ENCODE measurements around the gene ANG. TPM values are rescaled to one million over a fixed set of nuclear protein-coding genes. Genes with fewer than 3 reads are reported as not detected.
A peak's percentile ranks its signal among the peaks of the same experiment; 100 is the strongest.
"Not testable (repeated sequence)": the region's sequence is repeated elsewhere in the genome, so short reads cannot be mapped to it uniquely, and the experiment has no call there.

ANG gene
- total and polyA plus RNA-seq, 12 donors = 0.78 to 12.0 (median 3.6) TPM

DNA sequence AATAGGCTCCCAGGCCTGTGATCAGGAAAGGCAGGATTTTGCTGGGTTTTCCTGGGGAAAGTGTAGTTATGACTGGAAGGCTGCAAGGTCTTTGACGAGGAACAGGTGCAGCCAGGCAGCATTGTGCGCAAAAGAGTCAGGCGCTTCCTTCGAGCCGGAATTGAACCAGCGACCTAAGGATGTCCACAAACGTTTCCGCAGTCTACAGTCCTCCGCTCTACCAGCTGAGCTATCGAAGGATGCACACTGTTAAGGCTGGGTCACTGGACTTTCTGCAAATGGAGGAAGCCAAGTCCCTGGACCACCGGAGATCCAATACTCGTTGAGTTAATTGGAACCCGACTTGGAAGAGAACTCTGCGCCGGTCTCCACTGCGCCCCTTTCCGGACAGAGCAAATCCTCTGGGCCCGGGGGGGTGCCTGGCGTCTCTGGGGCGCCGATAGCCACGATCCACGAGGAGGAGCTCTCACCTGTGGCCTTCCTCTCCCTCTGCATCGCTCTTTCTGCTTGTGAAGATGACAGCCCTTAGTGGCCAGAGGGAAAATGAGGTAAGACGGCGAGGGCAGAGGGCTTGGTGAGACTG is 28.7 kb upstream of the ANG start:
- Histone ChIP-seq H3K36me3 (replicated peaks in 1 of 2) (no peaks in the 10 kb centered on the region), H3K27me3 (peaks cover 53% of the 10 kb centered on the region), H3K27ac (no peak overlapping the region), H3K9me3 (replicated peaks in 1 of 3) (no peaks in the 10 kb centered on the region), H3K4me1 (replicated peaks in 1 of 2) (no peaks in the 10 kb centered on the region), H3K4me3 (no peak overlapping the region)
- no peak for DNase-seq
- intact Hi-C loops (cut with DNase I) = no loop called here
- no peak for TF ChIP-seq POLR2A (IDR thresholded peaks at IDR 0.05)
- WGBS, 4 donors = 41 to 60% (median 57%) methylated on average over 22 to 26 of the region's 26 CpGs

DNA sequence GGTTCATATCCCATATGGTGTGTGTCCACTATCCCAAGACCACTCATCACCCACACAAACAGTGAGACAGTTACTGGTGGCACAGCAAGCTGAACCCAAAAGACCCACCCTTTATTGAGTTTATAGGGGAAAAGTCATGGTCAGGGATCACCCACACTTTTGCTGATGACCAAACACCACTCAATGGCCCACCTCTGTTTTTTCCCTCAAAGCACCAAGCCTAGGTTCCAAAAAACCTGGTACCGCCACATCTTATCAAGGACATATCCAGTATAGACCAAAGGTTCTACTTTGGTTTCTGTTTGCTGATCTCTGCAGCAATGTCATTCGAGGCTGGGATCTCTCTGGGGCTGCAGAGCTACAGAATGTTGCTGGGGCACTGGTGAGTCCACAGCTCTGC is 27.4 kb upstream of the ANG start:
- Histone ChIP-seq H3K4me3 (no peak overlapping the region), H3K27ac (no peak overlapping the region), H3K27me3 (peaks cover 47% of the 10 kb centered on the region), H3K36me3 (replicated peaks in 1 of 2) (no peaks in the 10 kb centered on the region), H3K9me3 (replicated peaks in 1 of 3) (no peaks in the 10 kb centered on the region), H3K4me1 (replicated peaks in 1 of 2) (no peaks in the 10 kb centered on the region)
- intact Hi-C loops (cut with DNase I) = no loop called here
- no peak for DNase-seq
- WGBS, 4 donors = 64 to 81% (median 72%) methylated on average over 2 of the region's 2 CpGs
- TF ChIP-seq POLR2A (IDR thresholded peaks at IDR 0.05) = no peak
- TF ChIP-seq, protein P1, sequence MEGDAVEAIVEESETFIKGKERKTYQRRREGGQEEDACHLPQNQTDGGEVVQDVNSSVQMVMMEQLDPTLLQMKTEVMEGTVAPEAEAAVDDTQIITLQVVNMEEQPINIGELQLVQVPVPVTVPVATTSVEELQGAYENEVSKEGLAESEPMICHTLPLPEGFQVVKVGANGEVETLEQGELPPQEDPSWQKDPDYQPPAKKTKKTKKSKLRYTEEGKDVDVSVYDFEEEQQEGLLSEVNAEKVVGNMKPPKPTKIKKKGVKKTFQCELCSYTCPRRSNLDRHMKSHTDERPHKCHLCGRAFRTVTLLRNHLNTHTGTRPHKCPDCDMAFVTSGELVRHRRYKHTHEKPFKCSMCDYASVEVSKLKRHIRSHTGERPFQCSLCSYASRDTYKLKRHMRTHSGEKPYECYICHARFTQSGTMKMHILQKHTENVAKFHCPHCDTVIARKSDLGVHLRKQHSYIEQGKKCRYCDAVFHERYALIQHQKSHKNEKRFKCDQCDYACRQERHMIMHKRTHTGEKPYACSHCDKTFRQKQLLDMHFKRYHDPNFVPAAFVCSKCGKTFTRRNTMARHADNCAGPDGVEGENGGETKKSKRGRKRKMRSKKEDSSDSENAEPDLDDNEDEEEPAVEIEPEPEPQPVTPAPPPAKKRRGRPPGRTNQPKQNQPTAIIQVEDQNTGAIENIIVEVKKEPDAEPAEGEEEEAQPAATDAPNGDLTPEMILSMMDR (IDR thresholded peaks at IDR 0.05) = no peak

DNA sequence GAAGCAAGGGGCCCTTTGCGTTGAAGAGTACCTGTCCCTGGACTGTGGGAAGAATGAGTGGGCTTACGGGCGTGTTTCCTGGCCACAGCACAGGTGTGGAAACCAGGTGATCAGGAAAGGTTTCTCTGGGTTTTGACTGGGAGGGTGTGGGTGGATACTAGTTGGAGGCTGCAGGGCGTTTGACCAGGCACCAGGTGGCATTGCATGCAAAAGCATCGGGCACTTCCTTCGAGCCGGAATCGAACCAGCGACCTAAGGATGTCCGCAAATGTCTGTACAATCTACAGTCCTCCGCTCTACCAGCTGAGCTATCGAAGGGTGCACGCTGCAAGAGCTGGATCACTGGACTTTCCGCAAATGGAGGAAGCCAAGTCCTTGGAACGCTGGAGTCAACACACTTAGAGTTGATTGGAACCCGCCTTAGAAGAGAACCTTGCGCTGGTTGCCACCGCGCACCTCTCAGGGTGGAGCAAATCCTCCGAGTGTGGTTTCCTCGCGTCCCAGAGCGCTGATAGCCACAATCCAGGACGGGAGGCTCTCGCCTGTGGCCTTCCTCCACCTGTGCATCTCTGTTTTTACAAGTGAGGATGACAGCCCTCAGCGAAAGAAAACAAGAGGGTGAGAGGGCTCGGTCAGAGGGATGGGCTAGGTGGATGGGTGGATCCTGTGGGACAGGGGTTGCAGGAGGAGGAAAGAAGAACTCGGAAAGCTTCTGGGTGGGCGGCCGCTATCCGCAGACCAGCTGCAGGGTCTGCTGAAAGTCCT is 25.4 kb upstream of the ANG start:
- peak; percentile 29 to 65 (median 49) for DNase-seq
- 4 to 5% (median 4%) methylated on average over 16 to 31 of the region's 31 CpGs for WGBS, 4 donors
- H3K27ac ChIP-seq = no peak overlapping the region
- intact Hi-C loops (cut with DNase I) = no loop called here
- H3K4me3 ChIP-seq = peak overlapping the region in 1 of 4 donors; percentile 21
- H3K27me3 ChIP-seq = peaks cover 30% of the 10 kb centered on the region
- no peaks in the 10 kb centered on the region for H3K4me1 ChIP-seq (replicated peaks in 1 of 2)
- TF ChIP-seq, protein P1 (IDR thresholded peaks at IDR 0.05) = peak in 5 of 6 experiments; percentile 13 to 50 (median 43)
- TF ChIP-seq POLR2A (IDR thresholded peaks at IDR 0.05) = no peak
- H3K9me3 ChIP-seq (replicated peaks in 1 of 3) = no peaks in the 10 kb centered on the region
- H3K36me3 ChIP-seq (replicated peaks in 1 of 2) = no peaks in the 10 kb centered on the region

DNA sequence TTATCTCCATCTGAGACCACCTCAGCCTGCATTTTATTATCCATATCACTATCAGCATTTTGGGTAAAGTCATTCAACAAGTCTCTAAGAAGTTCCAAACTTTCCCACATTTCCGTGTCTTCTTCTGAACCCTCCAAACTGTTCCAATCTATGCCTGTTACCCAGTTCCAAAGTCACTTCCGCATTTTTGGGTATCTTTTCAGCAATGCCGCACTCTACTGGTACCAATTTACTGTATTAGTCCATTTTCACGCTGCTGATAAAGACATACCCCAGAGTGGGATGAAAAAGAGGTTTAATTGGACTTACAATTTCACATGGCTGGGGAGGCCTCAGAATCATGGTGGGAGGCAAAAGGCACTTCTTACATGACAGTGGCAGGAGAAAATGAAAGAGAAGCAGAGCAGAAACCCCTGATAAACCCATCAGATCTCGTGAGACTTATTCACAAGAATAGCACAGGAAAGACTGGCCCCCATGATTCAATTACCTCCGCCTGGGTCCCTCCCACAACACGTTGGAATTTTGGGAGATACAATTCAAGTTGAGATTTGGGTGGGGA is 22.1 kb upstream of the ANG start:
- DNase-seq; H3K4me3 ChIP-seq; H3K27ac ChIP-seq; H3K9me3 ChIP-seq (replicated peaks in 1 of 3); H3K27me3 ChIP-seq; intact Hi-C loops (cut with DNase I); H3K4me1 ChIP-seq (replicated peaks in 1 of 2); H3K36me3 ChIP-seq (replicated peaks in 1 of 2): not testable (repeated sequence)
- 68 to 85% (median 77%) methylated on average over 7 of the region's 7 CpGs for WGBS, 4 donors

DNA sequence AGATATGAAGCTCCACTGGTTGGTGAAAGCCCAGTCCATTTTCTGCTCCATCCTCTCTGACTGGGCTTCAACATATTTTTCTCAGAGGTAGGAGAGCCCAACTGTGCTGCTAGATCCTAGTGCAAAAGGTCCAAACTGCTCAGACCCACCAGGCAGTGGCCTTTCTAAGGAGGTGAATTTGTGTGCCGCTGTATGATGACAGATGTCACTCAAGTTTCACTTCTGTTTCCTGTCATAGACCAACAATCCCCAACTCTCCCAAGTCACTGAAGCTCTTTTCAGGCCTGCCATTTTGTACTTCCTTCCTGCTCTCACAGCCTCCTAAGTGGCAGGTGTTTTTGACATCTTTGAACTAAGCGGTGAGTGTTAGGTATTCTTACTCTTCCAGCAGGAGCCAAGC is 20.6 kb upstream of the ANG start:
- H3K27me3 ChIP-seq = peaks cover 5% of the 10 kb centered on the region
- no peaks in the 10 kb centered on the region for H3K4me1 ChIP-seq (replicated peaks in 1 of 2)
- no peaks in the 10 kb centered on the region for H3K9me3 ChIP-seq (replicated peaks in 1 of 3)
- TF ChIP-seq, protein P1 (IDR thresholded peaks at IDR 0.05) = no peak
- no peak for TF ChIP-seq POLR2A (IDR thresholded peaks at IDR 0.05)
- no peak overlapping the region for H3K4me3 ChIP-seq
- H3K36me3 ChIP-seq (replicated peaks in 1 of 2) = no peaks in the 10 kb centered on the region
- intact Hi-C loops (cut with DNase I) = no loop called here
- H3K27ac ChIP-seq = no peak overlapping the region
- DNase-seq = no peak
- 69 to 82% (median 76%) methylated on average over 2 of the region's 2 CpGs for WGBS, 4 donors

All from adrenal gland (tissue), 12 donors.